ENCODE data around the gene COL4A3. TPM values are rescaled to one million over a fixed set of nuclear protein-coding genes. Genes with fewer than 3 reads are reported as not detected.

COL4A3 gene
- total and polyA plus RNA-seq, 2 experiments from 2014 or later, result 0.11 to 0.70 TPM

DNA sequence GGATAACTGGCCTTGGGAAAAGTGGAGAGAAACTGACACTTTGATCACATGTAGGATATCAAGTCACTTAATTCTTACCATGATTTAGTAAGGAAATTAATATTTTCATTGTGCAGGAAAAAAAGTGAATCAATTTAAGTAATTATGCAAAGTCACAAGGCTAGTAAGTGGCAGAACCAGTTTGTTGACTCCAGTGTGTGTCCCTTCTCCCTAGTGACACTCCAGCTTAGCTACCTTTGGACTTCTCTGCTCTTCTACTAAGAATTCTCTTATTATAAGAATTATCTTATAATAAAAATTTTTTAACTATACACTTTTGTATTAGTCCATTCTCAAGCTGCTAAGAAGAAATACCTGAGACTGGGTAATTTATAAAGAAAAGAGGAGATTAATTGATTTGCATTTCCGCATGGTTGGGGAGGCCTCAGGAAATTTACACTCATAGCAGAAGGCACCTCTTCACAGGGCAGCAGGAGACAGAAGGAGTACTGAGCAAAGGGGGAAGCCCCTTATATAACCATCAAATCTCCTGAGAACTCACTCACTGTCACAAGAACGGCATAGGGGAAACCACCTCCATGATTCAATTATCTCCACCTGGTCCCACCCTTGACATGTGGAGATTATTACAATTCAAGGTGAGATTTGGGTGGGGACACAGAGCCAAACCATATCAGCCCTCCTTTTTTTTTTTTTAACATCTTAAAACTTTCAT, 14.0 kb upstream of the COL4A3 start:
- no peak overlapping the region for H3K9ac ChIP-seq
- H3K4me1 ChIP-seq (ENCODE audit: insufficient read depth), result peaks cover 26% of the 10 kb centered on the region
- no peaks in the 10 kb centered on the region for H3K79me2 ChIP-seq (ENCODE audit: insufficient read depth)
- no peaks in the 10 kb centered on the region for H3F3A ChIP-seq (ENCODE audit: insufficient read depth)
- H3K9me2 ChIP-seq (ENCODE audit: insufficient read depth), result no peaks in the 10 kb centered on the region
- no peaks in the 10 kb centered on the region for H3K27me3 ChIP-seq (replicated peaks; ENCODE audit: insufficient read depth)
- no peaks in the 10 kb centered on the region for H4K20me1 ChIP-seq (ENCODE audit: insufficient read depth)
- in situ Hi-C loops (cut with MboI), result no loop called here
- no peak overlapping the region for H2AFZ ChIP-seq
- no peak overlapping the region for H3K4me2 ChIP-seq (ENCODE audit: unreplicated experiment)
- no peak for DNase-seq
- 67 to 69% methylated on average over 2 of the region's 2 CpGs for WGBS, 2 experiments (ENCODE audit: low coverage in 1 of 2, low lambda C conversion rate in 2 of 2, missing lambda C conversion rate in 2 of 2)
- no peaks in the 10 kb centered on the region for H3K36me3 ChIP-seq (ENCODE audit: low read depth)
- no peak for TF ChIP-seq EZH2phosphoT487 (IDR thresholded peaks at IDR 0.05; ENCODE audit: insufficient read depth, low read depth)
- TF ChIP-seq EZH2 (IDR thresholded peaks at IDR 0.05; ENCODE audit: insufficient read depth, poor library complexity, severe bottlenecking), result no peak
- no peaks in the 10 kb centered on the region for H3K9me3 ChIP-seq (ENCODE audit: low read depth)
- no peak overlapping the region for H3K4me3 ChIP-seq
- no peak overlapping the region for H3K27ac ChIP-seq

GRCh38 chr2:227152093-227152766, 12.2 kb upstream of the COL4A3 start:
- in situ Hi-C loops (cut with MboI), result no loop called here
- H3K27ac ChIP-seq, result no peak overlapping the region
- no peak overlapping the region for H2AFZ ChIP-seq
- no peak overlapping the region for H3K4me2 ChIP-seq (ENCODE audit: unreplicated experiment)
- H4K20me1 ChIP-seq (ENCODE audit: insufficient read depth), result no peaks in the 10 kb centered on the region
- H3K36me3 ChIP-seq (ENCODE audit: low read depth), result no peaks in the 10 kb centered on the region
- peaks cover 23% of the 10 kb centered on the region for H3K4me1 ChIP-seq (ENCODE audit: insufficient read depth)
- no peak overlapping the region for H3K9ac ChIP-seq
- no peaks in the 10 kb centered on the region for H3K79me2 ChIP-seq (ENCODE audit: insufficient read depth)
- no peaks in the 10 kb centered on the region for H3K9me3 ChIP-seq (ENCODE audit: low read depth)
- 90 to 91% methylated on average over 2 of the region's 2 CpGs for WGBS, 2 experiments (ENCODE audit: low coverage in 1 of 2, low lambda C conversion rate in 2 of 2, missing lambda C conversion rate in 2 of 2)
- H3K9me2 ChIP-seq (ENCODE audit: insufficient read depth), result no peaks in the 10 kb centered on the region
- no peaks in the 10 kb centered on the region for H3F3A ChIP-seq (ENCODE audit: insufficient read depth)
- H3K4me3 ChIP-seq, result no peak overlapping the region
- DNase-seq, result no peak
- TF ChIP-seq EZH2phosphoT487 (IDR thresholded peaks at IDR 0.05; ENCODE audit: insufficient read depth, low read depth), result no peak
- TF ChIP-seq EZH2 (IDR thresholded peaks at IDR 0.05; ENCODE audit: insufficient read depth, poor library complexity, severe bottlenecking), result no peak
- no peaks in the 10 kb centered on the region for H3K27me3 ChIP-seq (replicated peaks; ENCODE audit: insufficient read depth)

- H3F3A ChIP-seq (ENCODE audit: insufficient read depth), result no peaks in the 10 kb centered on the region
- H3K27me3 ChIP-seq (replicated peaks; ENCODE audit: insufficient read depth), result no peaks in the 10 kb centered on the region
- no peak overlapping the region for H3K9ac ChIP-seq
- no peaks in the 10 kb centered on the region for H3K36me3 ChIP-seq (ENCODE audit: low read depth)
- H4K20me1 ChIP-seq (ENCODE audit: insufficient read depth), result no peaks in the 10 kb centered on the region
- TF ChIP-seq EZH2 (IDR thresholded peaks at IDR 0.05; ENCODE audit: insufficient read depth, poor library complexity, severe bottlenecking), result no peak
- no peak overlapping the region for H3K4me3 ChIP-seq
- H3K79me2 ChIP-seq (ENCODE audit: insufficient read depth), result no peaks in the 10 kb centered on the region
- H3K9me3 ChIP-seq (ENCODE audit: low read depth), result no peaks in the 10 kb centered on the region
- in situ Hi-C loops (cut with MboI), result no loop called here
- H3K9me2 ChIP-seq (ENCODE audit: insufficient read depth), result no peaks in the 10 kb centered on the region
- peaks cover 21% of the 10 kb centered on the region for H3K4me1 ChIP-seq (ENCODE audit: insufficient read depth)
- 85% methylated on average over 4 of the region's 4 CpGs for WGBS, 2 experiments (ENCODE audit: low coverage in 1 of 2, low lambda C conversion rate in 2 of 2, missing lambda C conversion rate in 2 of 2)
- DNase-seq, result no peak
- no peak overlapping the region for H3K27ac ChIP-seq
- H3K4me2 ChIP-seq (ENCODE audit: unreplicated experiment), result no peak overlapping the region
- H2AFZ ChIP-seq, result no peak overlapping the region
Observed at GRCh38 chr2:227153307-227153706, 11.1 kb upstream of the COL4A3 start.

GRCh38 chr2:227153758-227154486, 10.5 kb upstream of the COL4A3 start:
- Histone ChIP-seq H3K36me3 (ENCODE audit: low read depth) (no peaks in the 10 kb centered on the region), H3K4me2 (ENCODE audit: unreplicated experiment) (no peak overlapping the region), H3K9me3 (ENCODE audit: low read depth) (no peaks in the 10 kb centered on the region), H3F3A (ENCODE audit: insufficient read depth) (no peaks in the 10 kb centered on the region), H3K27me3 (replicated peaks; ENCODE audit: insufficient read depth) (no peaks in the 10 kb centered on the region), H3K4me3 (no peak overlapping the region), H3K4me1 (ENCODE audit: insufficient read depth) (peaks cover 21% of the 10 kb centered on the region), H2AFZ (no peak overlapping the region), H3K9me2 (ENCODE audit: insufficient read depth) (no peaks in the 10 kb centered on the region), H3K27ac (no peak overlapping the region), H3K9ac (no peak overlapping the region), H4K20me1 (ENCODE audit: insufficient read depth) (no peaks in the 10 kb centered on the region), H3K79me2 (ENCODE audit: insufficient read depth) (no peaks in the 10 kb centered on the region)
- no peak for TF ChIP-seq EZH2phosphoT487 (IDR thresholded peaks at IDR 0.05; ENCODE audit: insufficient read depth, low read depth)
- no peak for TF ChIP-seq EZH2 (IDR thresholded peaks at IDR 0.05; ENCODE audit: insufficient read depth, poor library complexity, severe bottlenecking)
- in situ Hi-C loops (cut with MboI), result no loop called here
- WGBS, 2 experiments (ENCODE audit: low coverage in 1 of 2, low lambda C conversion rate in 2 of 2, missing lambda C conversion rate in 2 of 2), result 42 to 45% methylated on average over 4 of the region's 4 CpGs
- DNase-seq, result no peak
